ENCODE data around the gene DGKZ.

The DGKZ gene

DNA sequence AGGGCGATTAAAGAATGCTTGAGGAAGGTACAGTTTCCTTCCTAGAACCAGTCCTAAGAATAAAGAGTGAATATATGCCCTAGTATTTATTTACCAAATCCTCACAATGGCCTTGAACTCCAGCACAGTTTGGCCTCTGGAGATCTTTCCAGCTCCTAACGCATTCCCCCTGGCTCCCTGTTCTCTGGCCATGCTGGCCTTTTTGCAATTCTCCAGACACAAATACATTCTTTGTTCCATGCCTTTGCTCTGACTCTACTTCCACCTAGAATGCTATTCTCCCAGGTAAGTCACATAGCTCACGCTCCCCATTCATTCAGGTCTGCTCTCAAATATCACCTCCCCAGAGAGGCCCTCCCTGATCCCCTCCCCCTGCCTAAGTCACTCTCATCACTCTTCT, 3.7 kb upstream of the DGKZ start:
- Histone ChIP-seq H2AFZ (ENCODE audit: low read length) (no peak overlapping the region), H3K79me2 (ENCODE audit: insufficient read depth, low read length) (peaks cover 27% of the 10 kb centered on the region), H3K9me2 (replicated peaks; ENCODE audit: low read depth, low read length) (no peaks in the 10 kb centered on the region), H3K4me2 (ENCODE audit: low read depth, low read length, poor library complexity, severe bottlenecking) (peak overlapping the region; percentile 93), H3K9me3 (ENCODE audit: insufficient read depth, low read depth, low read length) (no peaks in the 10 kb centered on the region), H3K27me3 (ENCODE audit: insufficient read depth, low read length, poor library complexity, severe bottlenecking) (no peaks in the 10 kb centered on the region), H3K9ac (ENCODE audit: low read depth, low read length, poor library complexity, severe bottlenecking) (peak overlapping the region; percentile 81), H3K36me3 (ENCODE audit: insufficient read depth, low read length) (no peaks in the 10 kb centered on the region), H3K4me3 (ENCODE audit: low read length, poor library complexity, severe bottlenecking) (no peak overlapping the region), H3K4me1 (ENCODE audit: insufficient read depth, low read length, poor library complexity, severe bottlenecking) (peaks cover 87% of the 10 kb centered on the region), H3F3A (ENCODE audit: low read depth) (peaks cover 14% of the 10 kb centered on the region; the same call in 1 of the 2 replicates), H4K20me1 (ENCODE audit: insufficient read depth, low read length, poor library complexity, severe bottlenecking) (peaks cover 9% of the 10 kb centered on the region)
- TF ChIP-seq EZH2phosphoT487 (IDR thresholded peaks at IDR 0.05; ENCODE audit: borderline replicate concordance): no peak
- TF ChIP-seq, protein P1, sequence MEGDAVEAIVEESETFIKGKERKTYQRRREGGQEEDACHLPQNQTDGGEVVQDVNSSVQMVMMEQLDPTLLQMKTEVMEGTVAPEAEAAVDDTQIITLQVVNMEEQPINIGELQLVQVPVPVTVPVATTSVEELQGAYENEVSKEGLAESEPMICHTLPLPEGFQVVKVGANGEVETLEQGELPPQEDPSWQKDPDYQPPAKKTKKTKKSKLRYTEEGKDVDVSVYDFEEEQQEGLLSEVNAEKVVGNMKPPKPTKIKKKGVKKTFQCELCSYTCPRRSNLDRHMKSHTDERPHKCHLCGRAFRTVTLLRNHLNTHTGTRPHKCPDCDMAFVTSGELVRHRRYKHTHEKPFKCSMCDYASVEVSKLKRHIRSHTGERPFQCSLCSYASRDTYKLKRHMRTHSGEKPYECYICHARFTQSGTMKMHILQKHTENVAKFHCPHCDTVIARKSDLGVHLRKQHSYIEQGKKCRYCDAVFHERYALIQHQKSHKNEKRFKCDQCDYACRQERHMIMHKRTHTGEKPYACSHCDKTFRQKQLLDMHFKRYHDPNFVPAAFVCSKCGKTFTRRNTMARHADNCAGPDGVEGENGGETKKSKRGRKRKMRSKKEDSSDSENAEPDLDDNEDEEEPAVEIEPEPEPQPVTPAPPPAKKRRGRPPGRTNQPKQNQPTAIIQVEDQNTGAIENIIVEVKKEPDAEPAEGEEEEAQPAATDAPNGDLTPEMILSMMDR (conservative IDR thresholded peaks at IDR 0.05; ENCODE audit: low read length): no peak

DNA sequence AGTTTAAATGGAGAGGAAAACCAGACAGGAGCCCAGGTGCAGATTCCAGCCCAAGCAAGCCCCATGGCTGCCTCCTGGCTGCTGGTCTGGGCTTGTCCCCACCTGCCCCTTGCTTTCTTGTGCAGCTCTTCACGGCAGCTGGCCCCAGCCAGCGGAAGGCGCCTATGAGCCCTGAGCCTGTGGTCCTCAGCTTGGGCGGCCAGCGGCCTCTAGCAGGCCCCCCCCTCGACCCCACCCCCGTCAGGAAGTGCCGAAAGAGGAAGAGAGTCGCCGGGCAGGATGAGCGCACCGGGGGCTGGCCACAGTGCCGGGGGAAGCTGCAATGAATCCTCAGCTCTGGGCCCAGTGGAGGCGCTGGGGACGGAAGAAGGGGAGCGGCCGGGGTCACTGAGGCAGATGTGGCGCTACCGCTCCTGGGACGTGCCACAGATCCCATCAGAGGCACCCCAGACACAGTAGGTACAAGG, 2.1 kb upstream of the DGKZ start:
- Histone ChIP-seq H3K9me3 (ENCODE audit: insufficient read depth, low read depth, low read length) (no peaks in the 10 kb centered on the region), H3K4me3 (ENCODE audit: low read length, poor library complexity, severe bottlenecking) (peak overlapping the region; percentile 72), H3K79me2 (ENCODE audit: insufficient read depth, low read length) (peaks cover 43% of the 10 kb centered on the region), H3K4me2 (ENCODE audit: low read depth, low read length, poor library complexity, severe bottlenecking) (peak overlapping the region; percentile 88), H3K9me2 (replicated peaks; ENCODE audit: low read depth, low read length) (no peaks in the 10 kb centered on the region), H3K9ac (ENCODE audit: low read depth, low read length, poor library complexity, severe bottlenecking) (peak overlapping the region; percentile 87), H3K27me3 (ENCODE audit: insufficient read depth, low read length, poor library complexity, severe bottlenecking) (no peaks in the 10 kb centered on the region), H3K4me1 (ENCODE audit: insufficient read depth, low read length, poor library complexity, severe bottlenecking) (peaks cover 82% of the 10 kb centered on the region), H2AFZ (ENCODE audit: low read length) (no peak overlapping the region), H4K20me1 (ENCODE audit: insufficient read depth, low read length, poor library complexity, severe bottlenecking) (peaks cover 18% of the 10 kb centered on the region), H3F3A (ENCODE audit: low read depth) (peaks cover 19% of the 10 kb centered on the region), H3K36me3 (ENCODE audit: insufficient read depth, low read length) (no peaks in the 10 kb centered on the region)
- TF ChIP-seq, protein P1 (conservative IDR thresholded peaks at IDR 0.05; ENCODE audit: low read length): no peak
- no peak for TF ChIP-seq EZH2phosphoT487 (IDR thresholded peaks at IDR 0.05; ENCODE audit: borderline replicate concordance)

DNA sequence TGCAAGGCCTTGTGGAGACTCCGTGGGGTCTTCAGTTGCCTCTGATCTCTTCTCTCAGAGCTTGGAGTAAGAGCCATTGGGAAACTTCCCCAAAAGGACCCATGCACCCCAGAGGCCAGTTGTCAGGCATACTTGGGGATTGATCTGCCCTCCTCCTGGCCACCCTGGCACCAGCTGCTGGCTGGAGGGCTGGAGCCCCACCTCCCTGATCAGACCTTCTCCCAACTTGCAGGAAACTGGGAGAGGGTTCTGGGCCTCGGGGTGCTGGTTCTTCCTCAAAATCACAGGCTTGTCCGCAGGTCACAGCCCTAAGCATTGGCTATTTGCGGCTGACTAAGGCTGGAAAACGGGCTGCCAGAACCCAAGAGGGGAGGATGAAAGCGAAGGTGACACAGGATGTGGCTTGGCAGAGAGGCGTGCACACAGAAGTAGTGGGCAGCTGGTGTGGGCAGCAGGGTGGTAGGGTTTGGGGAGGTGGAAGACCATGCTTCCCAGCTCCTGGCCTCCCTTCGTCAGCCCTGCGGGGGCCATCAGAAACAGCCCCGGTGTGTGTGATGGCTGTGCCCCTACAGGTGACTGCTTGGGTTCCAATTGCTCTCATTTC, 1.3 kb upstream of the DGKZ start:
- no peaks in the 10 kb centered on the region for H3K9me2 ChIP-seq (replicated peaks; ENCODE audit: low read depth, low read length)
- peak overlapping the region; percentile 88 for H3K4me2 ChIP-seq (ENCODE audit: low read depth, low read length, poor library complexity, severe bottlenecking)
- H3K9me3 ChIP-seq (ENCODE audit: insufficient read depth, low read depth, low read length): no peaks in the 10 kb centered on the region
- peaks cover 19% of the 10 kb centered on the region for H3F3A ChIP-seq (ENCODE audit: low read depth)
- H3K4me3 ChIP-seq (ENCODE audit: low read length, poor library complexity, severe bottlenecking): peak overlapping the region; percentile 72
- peak overlapping the region; percentile 87 for H3K9ac ChIP-seq (ENCODE audit: low read depth, low read length, poor library complexity, severe bottlenecking)
- H3K27me3 ChIP-seq (ENCODE audit: insufficient read depth, low read length, poor library complexity, severe bottlenecking): no peaks in the 10 kb centered on the region
- H3K4me1 ChIP-seq (ENCODE audit: insufficient read depth, low read length, poor library complexity, severe bottlenecking): peaks cover 79% of the 10 kb centered on the region
- peaks cover 51% of the 10 kb centered on the region for H3K79me2 ChIP-seq (ENCODE audit: insufficient read depth, low read length)
- no peak for TF ChIP-seq EZH2phosphoT487 (IDR thresholded peaks at IDR 0.05; ENCODE audit: borderline replicate concordance)
- TF ChIP-seq, protein P1 (conservative IDR thresholded peaks at IDR 0.05; ENCODE audit: low read length): no peak
- H2AFZ ChIP-seq (ENCODE audit: low read length): no peak overlapping the region
- peaks cover 25% of the 10 kb centered on the region for H4K20me1 ChIP-seq (ENCODE audit: insufficient read depth, low read length, poor library complexity, severe bottlenecking)
- no peaks in the 10 kb centered on the region for H3K36me3 ChIP-seq (ENCODE audit: insufficient read depth, low read length)

All from Loucy (cell line).